ENCODE data around the gene CST11.
"Not testable (repeated sequence)": the region's sequence is repeated elsewhere in the genome, so short reads cannot be mapped to it uniquely, and the experiment has no call there.

DNA sequence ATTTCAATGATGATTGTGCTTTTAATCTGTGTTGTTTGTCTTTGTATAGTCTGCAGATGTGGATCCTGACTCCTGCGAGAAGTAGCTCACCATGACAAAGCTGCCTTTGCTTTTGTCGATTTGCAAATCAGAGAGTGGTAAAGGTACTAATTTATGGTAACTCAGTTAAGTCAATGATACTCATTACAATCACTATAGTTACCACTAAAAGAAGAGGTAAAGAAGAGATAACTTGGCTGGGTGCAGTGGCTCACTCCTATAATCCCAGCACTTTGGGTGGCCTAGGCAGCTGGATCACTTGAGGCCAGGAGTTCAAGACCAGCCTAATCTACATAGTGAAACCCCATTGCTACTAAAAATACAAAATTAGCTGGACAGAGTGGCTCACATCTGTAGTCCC, 20.6 kb upstream of the CST11 start:
- TF ChIP-seq, protein P1, sequence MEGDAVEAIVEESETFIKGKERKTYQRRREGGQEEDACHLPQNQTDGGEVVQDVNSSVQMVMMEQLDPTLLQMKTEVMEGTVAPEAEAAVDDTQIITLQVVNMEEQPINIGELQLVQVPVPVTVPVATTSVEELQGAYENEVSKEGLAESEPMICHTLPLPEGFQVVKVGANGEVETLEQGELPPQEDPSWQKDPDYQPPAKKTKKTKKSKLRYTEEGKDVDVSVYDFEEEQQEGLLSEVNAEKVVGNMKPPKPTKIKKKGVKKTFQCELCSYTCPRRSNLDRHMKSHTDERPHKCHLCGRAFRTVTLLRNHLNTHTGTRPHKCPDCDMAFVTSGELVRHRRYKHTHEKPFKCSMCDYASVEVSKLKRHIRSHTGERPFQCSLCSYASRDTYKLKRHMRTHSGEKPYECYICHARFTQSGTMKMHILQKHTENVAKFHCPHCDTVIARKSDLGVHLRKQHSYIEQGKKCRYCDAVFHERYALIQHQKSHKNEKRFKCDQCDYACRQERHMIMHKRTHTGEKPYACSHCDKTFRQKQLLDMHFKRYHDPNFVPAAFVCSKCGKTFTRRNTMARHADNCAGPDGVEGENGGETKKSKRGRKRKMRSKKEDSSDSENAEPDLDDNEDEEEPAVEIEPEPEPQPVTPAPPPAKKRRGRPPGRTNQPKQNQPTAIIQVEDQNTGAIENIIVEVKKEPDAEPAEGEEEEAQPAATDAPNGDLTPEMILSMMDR (IDR thresholded peaks at IDR 0.05; ENCODE audit: low read depth, low read length), result not testable (repeated sequence)
- not testable (repeated sequence) for TF ChIP-seq EZH2phosphoT487 (IDR thresholded peaks at IDR 0.05; ENCODE audit: low read depth)
